BJ (cell line): ENCODE data around the gene KLF9. TPM values are rescaled to one million over a fixed set of nuclear protein-coding genes. Genes with fewer than 3 reads are reported as not detected.

Experiments
- CTCF ChIA-PET: fragments of 350-600 bp; formaldehyde crosslinking; extraction: SDS; loops from one replicate; lab custom pipeline; 2021; ENCODE audit warnings: antibody characterized with exemption, inconsistent platforms; lab: Yijun Ruan, JAX
- POLR2A ChIA-PET: fragments of 300-600 bp; sonication (Branson Sonifier 250); formaldehyde crosslinking; extraction: SDS; loops from one replicate; lab custom pipeline; 2021; ENCODE audit warnings: antibody characterized with exemption; lab: Charles Lee
- DNase-seq: peaks from one replicate; pipeline ENCODE4 v3.0.0-alpha.2; 2011; ENCODE audit warnings: low read depth
- H3K27me3 ChIP-seq: 2 replicates; pipeline ENCODE4 v1.6.0; 2011; ENCODE audit warnings: low read length; ENCODE audit not compliant: control insufficient read depth, insufficient read depth
- H3K36me3 ChIP-seq: 2 replicates; pipeline ENCODE4 v1.5.1; 2011; ENCODE audit warnings: low read length; ENCODE audit not compliant: control insufficient read depth, insufficient read depth
- H3K4me3 ChIP-seq: 2 replicates; pipeline ENCODE4 v1.5.1; 2011; ENCODE audit warnings: low read depth, mild to moderate bottlenecking, control low read depth, low read length
- CTCF ChIP-seq: IDR thresholded peaks from 2 replicates; pipeline ENCODE4 v1.5.1; 2011; ENCODE audit warnings: low read depth, mild to moderate bottlenecking, control low read depth, inconsistent platforms, low read length, moderate library complexity; ENCODE audit not compliant: insufficient read depth
- polyA plus RNA-seq: library from polyadenylated mRNA; depleted of rRNA; stranded (reverse); fragments of >200 nt; gene quantifications from 2 replicates; pipeline ENCODE4 v1.2.3, GENCODE V29; 2011

KLF9 gene
- polyA plus RNA-seq, 1 experiment, result 29.2 TPM

GRCh38 chr9:70374962-70375618 is 39.4 kb downstream of the KLF9 start:
- no peak for TF ChIP-seq CTCF
- POLR2A ChIA-PET, result no interaction called here
- Histone ChIP-seq H3K27me3 (no peaks in the 10 kb centered on the region), H3K36me3 (no peaks in the 10 kb centered on the region), H3K4me3 (no peak overlapping the region)
- DNase-seq, result no peak
- CTCF ChIA-PET, result no interaction called here

- CTCF ChIA-PET, result interaction anchor here (0.6 to 1.8 kb wide), 4 partner anchors 9 to 257 kb away, joined by 4 to 6 read pairs (median 4); no protein-coding TSS in a partner anchor
- no peak for DNase-seq
These were observed 47.0 kb downstream of the KLF9 start for GRCh38 chr9:70367305-70367930.

GRCh38 chr9:70363760-70364159 is 50.7 kb downstream of the KLF9 start:
- no peaks in the 10 kb centered on the region for H3K36me3 ChIP-seq
- POLR2A ChIA-PET, result no interaction called here

More at GRCh38 chr9:70367305-70367930, 47.0 kb downstream of the KLF9 start:
- no peak overlapping the region for H3K4me3 ChIP-seq
- POLR2A ChIA-PET, result no interaction called here
- TF ChIP-seq CTCF, result no peak
- no peaks in the 10 kb centered on the region for H3K36me3 ChIP-seq
- no peaks in the 10 kb centered on the region for H3K27me3 ChIP-seq

GRCh38 chr9:70362952-70363351 is 51.5 kb downstream of the KLF9 start:
- no peak for DNase-seq
- POLR2A ChIA-PET, result no interaction called here
- Histone ChIP-seq H3K36me3 (no peaks in the 10 kb centered on the region), H3K27me3 (no peaks in the 10 kb centered on the region), H3K4me3 (no peak overlapping the region)
- no peak for TF ChIP-seq CTCF
- CTCF ChIA-PET, result interaction anchor here (1.5 kb wide), 1 partner anchor 11 kb away, joined by 3 read pairs; no protein-coding TSS in a partner anchor

More at GRCh38 chr9:70363760-70364159, 50.7 kb downstream of the KLF9 start:
- TF ChIP-seq CTCF, result no peak
- CTCF ChIA-PET, result interaction anchor here (0.6 to 1.1 kb wide), 4 partner anchors 8 to 844 kb away, joined by 3 read pairs; no protein-coding TSS in a partner anchor
- Histone ChIP-seq H3K27me3 (no peaks in the 10 kb centered on the region), H3K4me3 (no peak overlapping the region)
- no peak for DNase-seq

- DNase-seq, result no peak
- H3K36me3 ChIP-seq, result no peaks in the 10 kb centered on the region; the same call in 1 of the 2 replicates
- H3K27me3 ChIP-seq, result no peaks in the 10 kb centered on the region
- no peak for TF ChIP-seq CTCF
- no peak overlapping the region for H3K4me3 ChIP-seq
- POLR2A ChIA-PET, result no interaction called here
- CTCF ChIA-PET, result interaction anchor here (0.6 to 2.1 kb wide), 3 partner anchors 8 to 247 kb away, joined by 3 to 8 read pairs (median 3); no protein-coding TSS in a partner anchor
These were observed 58.7 kb downstream of the KLF9 start for GRCh38 chr9:70355801-70356200.
